Neuronal stem cell (in vitro differentiated cells): ENCODE results near the gene PDE4C.

Experiments used
- DNase-seq: peaks from one replicate; pipeline ENCODE4 v3.0.0-alpha.2; 2013; ENCODE audit warnings: low spot score
- H2AFZ ChIP-seq: one replicate; pipeline ENCODE4 v1.6.1; 2013; ENCODE audit warnings: mild to moderate bottlenecking, low read length, inconsistent platforms
- H2AK5ac ChIP-seq: 2 replicates; pipeline ENCODE4 v1.6.1; 2013; ENCODE audit warnings: low read depth, mild to moderate bottlenecking, inconsistent platforms, low read length, moderate library complexity, mixed read lengths
- H2BK120ac ChIP-seq: 2 replicates; pipeline ENCODE4 v1.6.1; 2013; ENCODE audit warnings: low read depth, mild to moderate bottlenecking, inconsistent platforms, low read length, moderate library complexity, mixed read lengths
- H2BK12ac ChIP-seq: one replicate; pipeline ENCODE4 v1.6.1; 2013; ENCODE audit warnings: low read length, inconsistent platforms
- H2BK15ac ChIP-seq: 2 replicates; pipeline ENCODE4 v1.6.1; 2013; ENCODE audit warnings: mild to moderate bottlenecking, low read length, inconsistent platforms, mixed read lengths
- H2BK5ac ChIP-seq: one replicate; pipeline ENCODE4 v1.6.1; 2013; ENCODE audit warnings: inconsistent platforms, mild to moderate bottlenecking, low read length, moderate library complexity
- H3K14ac ChIP-seq: one replicate; pipeline ENCODE4 v1.6.1; 2013; ENCODE audit warnings: low read length, inconsistent platforms
- H3K18ac ChIP-seq: 2 replicates; pipeline ENCODE4 v1.6.1; 2013; ENCODE audit warnings: low read length, inconsistent platforms
- H3K23ac ChIP-seq: 2 replicates; pipeline ENCODE4 v1.6.1; 2013; ENCODE audit warnings: low read depth, mild to moderate bottlenecking, mixed read lengths, low read length, inconsistent platforms; ENCODE audit not compliant: poor library complexity
- H3K27ac ChIP-seq: replicated peaks from 3 replicates; pipeline ENCODE4 v1.5.1; 2013; ENCODE audit warnings: low read length, inconsistent platforms
- H3K27me3 ChIP-seq, 3 experiments: 2 replicates each; pipeline ENCODE4 v1.6.1; 2013; ENCODE audit warnings: low read length in 3 of 3, mild to moderate bottlenecking in 2 of 3, inconsistent platforms in 1 of 3, low read depth in 1 of 3, mixed read lengths in 1 of 3, moderate library complexity in 1 of 3; ENCODE audit not compliant: control insufficient read depth in 3 of 3, insufficient read depth in 3 of 3
- H3K36me3 ChIP-seq, 2 donors: replicated peaks in 1 of 2; 2 replicates each; pipeline ENCODE4 v1.6.1; 2013; ENCODE audit warnings: low read length in 2 of 2; ENCODE audit not compliant: control insufficient read depth in 2 of 2, insufficient read depth in 2 of 2
- H3K4ac ChIP-seq: 2 replicates; pipeline ENCODE4 v1.6.1; 2013; ENCODE audit warnings: inconsistent platforms, mild to moderate bottlenecking, low read length, moderate library complexity
- H3K4me1 ChIP-seq, 2 donors: 1 replicate in 1 of 2; 2 replicates in 1 of 2; pipeline ENCODE4 v1.6.1; 2013; ENCODE audit warnings: low read length in 2 of 2, low read depth in 1 of 2; ENCODE audit not compliant: control insufficient read depth in 2 of 2, insufficient read depth in 1 of 2
- H3K4me2 ChIP-seq: one replicate; pipeline ENCODE4 v1.6.1; 2013; ENCODE audit warnings: mild to moderate bottlenecking, low read length, inconsistent platforms; ENCODE audit not compliant: insufficient read depth, poor library complexity, severe bottlenecking
- H3K4me3 ChIP-seq, 2 donors: 2 replicates each; pipeline ENCODE4 v1.5.1; 2013; ENCODE audit warnings: low read length in 2 of 2, mild to moderate bottlenecking in 2 of 2, inconsistent platforms in 1 of 2, moderate library complexity in 1 of 2
- H3K79me1 ChIP-seq: one replicate; pipeline ENCODE4 v1.6.1; 2013; ENCODE audit warnings: low read depth, mild to moderate bottlenecking, inconsistent platforms, low read length, moderate library complexity
- H3K9ac ChIP-seq: one replicate; pipeline ENCODE4 v1.6.1; 2013; ENCODE audit warnings: mild to moderate bottlenecking, low read depth, low read length, inconsistent platforms; ENCODE audit not compliant: poor library complexity
- H3K9me3 ChIP-seq, 2 donors: replicated peaks in 1 of 2; 2 replicates each; pipeline versions ENCODE3 to v1.6.1; 2013; ENCODE audit warnings: low read length in 2 of 2, mild to moderate bottlenecking in 2 of 2, inconsistent platforms in 1 of 2, low read depth in 1 of 2, mixed read lengths in 1 of 2, moderate library complexity in 1 of 2; ENCODE audit not compliant: control insufficient read depth in 2 of 2, insufficient read depth in 1 of 2
- H4K8ac ChIP-seq: one replicate; pipeline ENCODE4 v1.6.1; 2013; ENCODE audit warnings: low read depth, mild to moderate bottlenecking, inconsistent platforms, low read length, moderate library complexity
- H4K91ac ChIP-seq: one replicate; pipeline ENCODE4 v1.6.1; 2013; ENCODE audit warnings: low read length, low read depth, mild to moderate bottlenecking, inconsistent platforms; ENCODE audit not compliant: poor library complexity
- WGBS, 2 donors: extraction: QIAGEN DNeasy Blood & Tissue Kit; methylation state at CpG; one replicate each; pipeline ENCODE4 v1.1.7; 2013; ENCODE audit warnings: missing lambda C conversion rate in 2 of 2, mixed read lengths in 1 of 2; ENCODE audit not compliant: insufficient read length in 2 of 2, insufficient replicate concordance in 1 of 2; ENCODE audit errors: extremely low coverage in 2 of 2; 5-methylcytosine and 5-hydroxymethylcytosine counted together

PDE4C gene

DNA sequence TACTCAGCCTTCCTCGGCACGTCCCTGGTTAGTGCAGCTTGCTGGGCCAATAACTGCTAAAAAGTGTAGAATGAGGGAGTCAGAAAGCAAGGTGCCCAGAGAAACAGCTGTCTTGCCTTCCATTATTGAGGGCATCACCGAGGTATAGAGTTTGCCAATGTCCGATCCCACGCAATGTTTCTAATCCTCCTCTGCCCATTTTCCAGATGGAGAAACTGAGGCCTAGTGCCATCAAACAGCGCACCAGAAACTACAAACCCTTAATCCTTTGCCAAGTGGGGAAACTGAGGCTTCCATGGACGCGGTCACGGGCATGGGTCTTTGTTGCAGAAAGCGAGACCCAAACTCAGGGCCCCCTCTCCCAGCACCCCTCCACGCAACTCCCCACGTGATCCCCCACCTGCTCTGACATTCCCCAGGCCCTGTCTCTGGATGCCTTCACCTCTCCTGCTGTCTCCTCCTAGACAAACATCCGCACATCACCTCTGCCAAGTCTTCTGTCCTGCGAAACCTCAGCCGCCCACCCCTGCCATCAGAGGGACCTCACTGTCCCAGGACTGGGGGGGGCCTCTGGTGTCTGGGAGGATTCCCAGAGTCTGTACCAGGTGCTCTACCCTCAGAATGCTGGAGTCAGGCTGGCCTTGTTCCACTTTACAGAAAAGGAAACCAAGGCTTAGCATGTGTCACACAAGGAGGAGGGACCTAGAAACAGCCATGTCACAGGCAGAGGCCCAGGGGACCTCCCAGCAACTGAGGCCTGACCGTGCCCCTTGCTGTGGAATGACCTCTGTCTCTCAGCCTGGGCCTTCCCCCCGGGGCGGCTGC, 930 bp upstream of the PDE4C start:
- Histone ChIP-seq H4K91ac (no peak overlapping the region), H2BK15ac (no peak overlapping the region), H3K4ac (no peak overlapping the region), H2AFZ (no peak overlapping the region), H3K36me3 (no peaks in the 10 kb centered on the region), H4K8ac (no peak overlapping the region), H3K9me3 (peaks cover 0 to 5% of the 10 kb centered on the region in 2 donors), H3K14ac (no peak overlapping the region), H2BK12ac (peak overlapping the region; percentile 12), H3K79me1 (peaks cover 2% of the 10 kb centered on the region), H3K27me3 (peaks cover 12 to 37% (median 34%) of the 10 kb centered on the region in 3 experiments), H3K4me1 (peaks cover 4 to 15% of the 10 kb centered on the region in 2 donors), H3K27ac (no peak overlapping the region), H3K4me3 (no peak overlapping the region), H3K23ac (no peak overlapping the region), H2BK120ac (no peak overlapping the region), H2AK5ac (no peak overlapping the region), H3K18ac (no peak overlapping the region), H3K4me2 (no peak overlapping the region), H2BK5ac (no peak overlapping the region), H3K9ac (no peak overlapping the region)
- WGBS, 2 donors = no CpG with 5 or more reads among the region's 18 CpGs
- DNase-seq = no peak

DNA sequence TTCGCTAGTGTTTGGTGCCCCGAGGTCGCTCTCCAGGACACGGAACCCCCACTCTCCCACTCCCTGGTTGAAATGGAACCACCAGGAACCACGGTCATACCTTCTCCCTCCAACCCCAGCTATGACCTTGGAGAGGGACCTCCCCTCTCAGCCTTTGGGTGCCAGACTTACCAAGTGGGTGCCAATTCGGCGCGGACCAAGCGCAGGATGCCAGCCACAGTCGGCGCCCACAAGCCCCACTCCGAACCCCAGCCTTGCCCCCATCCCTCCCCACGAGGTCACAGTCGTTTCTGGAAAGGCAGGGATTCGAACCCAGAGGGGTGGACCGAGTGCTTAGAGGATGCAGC, 910 bp downstream of the PDE4C start:
- H2BK5ac ChIP-seq = no peak overlapping the region
- H2BK15ac ChIP-seq = peak overlapping the region; percentile 3
- no peak for DNase-seq
- no peak overlapping the region for H3K4me2 ChIP-seq
- peaks cover 2% of the 10 kb centered on the region for H3K79me1 ChIP-seq
- H2AK5ac ChIP-seq = no peak overlapping the region
- no peak overlapping the region for H3K4ac ChIP-seq
- no peak overlapping the region for H3K14ac ChIP-seq
- H4K91ac ChIP-seq = no peak overlapping the region
- peak overlapping the region; percentile 94 for H2AFZ ChIP-seq
- peaks cover 12 to 36% (median 34%) of the 10 kb centered on the region in 3 experiments for H3K27me3 ChIP-seq
- H2BK120ac ChIP-seq = no peak overlapping the region
- H3K18ac ChIP-seq = peak overlapping the region; percentile 3
- H3K36me3 ChIP-seq = no peaks in the 10 kb centered on the region
- no peak overlapping the region for H4K8ac ChIP-seq
- no peak overlapping the region for H2BK12ac ChIP-seq
- H3K9ac ChIP-seq = peak overlapping the region; percentile 70
- H3K4me3 ChIP-seq = no peak overlapping the region
- H3K27ac ChIP-seq = no peak overlapping the region
- H3K9me3 ChIP-seq = peaks cover 0 to 5% of the 10 kb centered on the region in 2 donors
- WGBS, 2 donors = no CpG with 5 or more reads among the region's 16 CpGs
- H3K4me1 ChIP-seq = peaks cover 4 to 14% of the 10 kb centered on the region in 2 donors
- H3K23ac ChIP-seq = peak overlapping the region; percentile 40

- H2AFZ ChIP-seq = peak overlapping the region; percentile 94
- peak overlapping the region; percentile 3 for H2BK15ac ChIP-seq
- no peak overlapping the region for H4K8ac ChIP-seq
- peak overlapping the region; percentile 67 for H3K9ac ChIP-seq
- peak overlapping the region; percentile 31 for H2BK12ac ChIP-seq
- H2BK120ac ChIP-seq = peak overlapping the region; percentile 57
- no peak overlapping the region for H2BK5ac ChIP-seq
- H3K4me2 ChIP-seq = peak overlapping the region; percentile 86
- peak overlapping the region; percentile 90 for H3K23ac ChIP-seq
- peak overlapping the region; percentile 66 for H2AK5ac ChIP-seq
- no peak overlapping the region for H3K14ac ChIP-seq
- WGBS, 2 donors = no CpG with 5 or more reads among the region's 81 CpGs
- no peaks in the 10 kb centered on the region for H3K79me1 ChIP-seq
- H3K27me3 ChIP-seq = peaks cover 12 to 39% (median 39%) of the 10 kb centered on the region in 3 experiments
- H3K4ac ChIP-seq = no peak overlapping the region
- peaks cover 0 to 5% of the 10 kb centered on the region in 2 donors for H3K9me3 ChIP-seq
- peak overlapping the region; percentile 60 to 85 for H3K4me3 ChIP-seq
- no peaks in the 10 kb centered on the region for H3K36me3 ChIP-seq
- no peak overlapping the region for H3K27ac ChIP-seq
- H3K18ac ChIP-seq = peak overlapping the region; percentile 88
- peak; percentile 98 for DNase-seq
- no peak overlapping the region for H4K91ac ChIP-seq
- H3K4me1 ChIP-seq = peaks cover 4 to 14% of the 10 kb centered on the region in 2 donors
Observed at GRCh38 chr19:18224525-18225354, 1.5 kb downstream of the PDE4C start.
